Nephron progenitor cell (in vitro differentiated cells): ENCODE results near the gene NMNAT2.

ENCODE experiments used
- DNase-seq: peaks from one replicate; pipeline ENCODE4 v3.0.0; 2021
- H3K27ac Mint-ChIP-seq: 2 replicates; pipeline ENCODE4 v1.8.0; 2021; ENCODE audit warnings: mild to moderate bottlenecking, moderate library complexity, mixed read lengths
- H3K27me3 Mint-ChIP-seq: 2 replicates; pipeline ENCODE4 v1.8.0; 2021; ENCODE audit warnings: mild to moderate bottlenecking, low read depth, mixed read lengths; ENCODE audit not compliant: poor library complexity
- H3K36me3 Mint-ChIP-seq: 2 replicates; pipeline ENCODE4 v1.8.0; 2021; ENCODE audit warnings: low read depth, mixed read lengths
- H3K4me1 Mint-ChIP-seq: 2 replicates; pipeline ENCODE4 v1.8.0; 2021; ENCODE audit warnings: mixed read lengths
- H3K4me3 Mint-ChIP-seq: 2 replicates; pipeline ENCODE4 v1.8.0; 2021; ENCODE audit warnings: mild to moderate bottlenecking, moderate library complexity, mixed read lengths
- H3K9me3 Mint-ChIP-seq: 2 replicates; pipeline ENCODE4 v1.8.0; 2021; ENCODE audit warnings: mild to moderate bottlenecking, moderate library complexity, mixed read lengths
- CTCF ChIP-seq: fragments of 200-600 bp; sonication (generic); IDR thresholded peaks from 2 replicates; pipeline ENCODE4 v1.5.0; 2021; ENCODE audit warnings: antibody characterized with exemption

Gene NMNAT2

GRCh38 chr1:183222909-183223308 lies 195.3 kb downstream of the NMNAT2 start:
- DNase-seq = no peak
- Mint-ChIP-seq H3K9me3 (no peaks in the 10 kb centered on the region), H3K4me3 (no peak overlapping the region), H3K36me3 (no peaks in the 10 kb centered on the region), H3K27me3 (peaks cover 3% of the 10 kb centered on the region), H3K4me1 (peaks cover 27% of the 10 kb centered on the region), H3K27ac (no peak overlapping the region)
- TF ChIP-seq CTCF = no peak

- Mint-ChIP-seq H3K27ac (peak overlapping the region; percentile 91), H3K36me3 (no peaks in the 10 kb centered on the region), H3K4me1 (peaks cover 56% of the 10 kb centered on the region), H3K27me3 (peaks cover 3% of the 10 kb centered on the region), H3K9me3 (no peaks in the 10 kb centered on the region), H3K4me3 (peak overlapping the region; percentile 47)
- no peak for DNase-seq
- TF ChIP-seq CTCF = no peak
These were observed 198.6 kb downstream of the NMNAT2 start for GRCh38 chr1:183219616-183220009.

- Mint-ChIP-seq H3K4me1 (peaks cover 61% of the 10 kb centered on the region), H3K4me3 (peak overlapping the region; percentile 47), H3K36me3 (no peaks in the 10 kb centered on the region), H3K27me3 (peaks cover 3% of the 10 kb centered on the region), H3K27ac (peak overlapping the region; percentile 91), H3K9me3 (no peaks in the 10 kb centered on the region)
- no peak for TF ChIP-seq CTCF
- peak; percentile 24 for DNase-seq
These were observed 199.1 kb downstream of the NMNAT2 start for GRCh38 chr1:183218971-183219615.

- peak overlapping the region; percentile 73 for H3K27ac Mint-ChIP-seq
- H3K4me3 Mint-ChIP-seq = no peak overlapping the region
- peaks cover 61% of the 10 kb centered on the region for H3K4me1 Mint-ChIP-seq
- TF ChIP-seq CTCF = no peak
- no peak for DNase-seq
- H3K36me3 Mint-ChIP-seq = no peaks in the 10 kb centered on the region
- H3K9me3 Mint-ChIP-seq = no peaks in the 10 kb centered on the region
- peaks cover 3% of the 10 kb centered on the region for H3K27me3 Mint-ChIP-seq
These were observed 200.1 kb downstream of the NMNAT2 start for GRCh38 chr1:183218027-183218618.

GRCh38 chr1:183215936-183216335 lies 202.2 kb downstream of the NMNAT2 start:
- peaks cover 61% of the 10 kb centered on the region for H3K4me1 Mint-ChIP-seq
- no peak for TF ChIP-seq CTCF
- no peak overlapping the region for H3K4me3 Mint-ChIP-seq
- no peak overlapping the region for H3K27ac Mint-ChIP-seq
- H3K27me3 Mint-ChIP-seq = peaks cover 3% of the 10 kb centered on the region
- H3K9me3 Mint-ChIP-seq = no peaks in the 10 kb centered on the region
- H3K36me3 Mint-ChIP-seq = no peaks in the 10 kb centered on the region
- no peak for DNase-seq
